Peyer's patch (tissue), 4 donors: ENCODE results near the gene C18orf54.

Experiments
- POLR2A ChIP-seq, 2 donors: fragments of 450-650 bp; IDR thresholded peaks; one replicate each; pipeline ENCODE4 v1.5.1; 2017; ENCODE audit warnings: antibody characterized with exemption in 2 of 2, mild to moderate bottlenecking in 2 of 2, moderate library complexity in 2 of 2
- TF ChIP-seq, protein P1 (sequence below), 6 experiments: fragments of 450-650 bp in 4 of 6; fragments of 200-600 bp in 2 of 6; sonication (generic) in 1 of 6; IDR thresholded peaks; one replicate each; pipeline ENCODE4 v1.5.1; 2017 to 2019; ENCODE audit warnings: antibody characterized with exemption in 6 of 6, mild to moderate bottlenecking in 3 of 6, moderate library complexity in 1 of 6

GRCh38 chr18:54360406-54360805, 2.7 kb downstream of the C18orf54 start:
- TF ChIP-seq, protein P1, sequence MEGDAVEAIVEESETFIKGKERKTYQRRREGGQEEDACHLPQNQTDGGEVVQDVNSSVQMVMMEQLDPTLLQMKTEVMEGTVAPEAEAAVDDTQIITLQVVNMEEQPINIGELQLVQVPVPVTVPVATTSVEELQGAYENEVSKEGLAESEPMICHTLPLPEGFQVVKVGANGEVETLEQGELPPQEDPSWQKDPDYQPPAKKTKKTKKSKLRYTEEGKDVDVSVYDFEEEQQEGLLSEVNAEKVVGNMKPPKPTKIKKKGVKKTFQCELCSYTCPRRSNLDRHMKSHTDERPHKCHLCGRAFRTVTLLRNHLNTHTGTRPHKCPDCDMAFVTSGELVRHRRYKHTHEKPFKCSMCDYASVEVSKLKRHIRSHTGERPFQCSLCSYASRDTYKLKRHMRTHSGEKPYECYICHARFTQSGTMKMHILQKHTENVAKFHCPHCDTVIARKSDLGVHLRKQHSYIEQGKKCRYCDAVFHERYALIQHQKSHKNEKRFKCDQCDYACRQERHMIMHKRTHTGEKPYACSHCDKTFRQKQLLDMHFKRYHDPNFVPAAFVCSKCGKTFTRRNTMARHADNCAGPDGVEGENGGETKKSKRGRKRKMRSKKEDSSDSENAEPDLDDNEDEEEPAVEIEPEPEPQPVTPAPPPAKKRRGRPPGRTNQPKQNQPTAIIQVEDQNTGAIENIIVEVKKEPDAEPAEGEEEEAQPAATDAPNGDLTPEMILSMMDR (IDR thresholded peaks at IDR 0.05) = no peak
- TF ChIP-seq POLR2A (IDR thresholded peaks at IDR 0.05) = no peak
